H1 (cell line): Measurements from ENCODE around the gene ZNF687. TPM values are rescaled to one million over a fixed set of nuclear protein-coding genes. Genes with fewer than 3 reads are reported as not detected.

Experiments
- CBX5 ChIP-seq: fragments of 300-800, 300-1000 bp; sonication (generic); IDR thresholded peaks from 2 replicates; pipeline ENCODE4 v1.7.1; 2016; ENCODE audit warnings: antibody characterized with exemption, low read length, low read depth
- CEBPB ChIP-seq: IDR thresholded peaks from 2 replicates; pipeline ENCODE4 v1.6.1; 2012; ENCODE audit warnings: low read depth, low read length
- CHD7 ChIP-seq: fragments of 300-600 bp; sonication (generic); IDR thresholded peaks from 2 replicates; pipeline ENCODE4 v1.7.1; 2012; ENCODE audit warnings: low read length, moderate library complexity, mild to moderate bottlenecking, inconsistent platforms; ENCODE audit not compliant: insufficient replicate concordance
- KDM4A ChIP-seq: IDR thresholded peaks from one replicate; pipeline ENCODE4 v1.7.1; 2012; ENCODE audit warnings: low read depth, mild to moderate bottlenecking, moderate library complexity, low read length, inconsistent platforms; ENCODE audit not compliant: severe bottlenecking
- KDM5A ChIP-seq: fragments of 200-600 bp; IDR thresholded peaks from 2 replicates; pipeline ENCODE4 v1.7.1; 2012; ENCODE audit warnings: mild to moderate bottlenecking, low read length, inconsistent platforms, mixed read lengths
- ZNF274 ChIP-seq: IDR thresholded peaks from 2 replicates; pipeline ENCODE4 v1.7.0; 2012; ENCODE audit warnings: low read length, borderline replicate concordance; ENCODE audit errors: extremely low read depth
- polyA plus RNA-seq, 7 experiments: library from polyadenylated mRNA; depleted of rRNA in 3 of 7; stranded (reverse) in 5 of 7; unstranded in 2 of 7; fragments of >200 nt in 5 of 7; fragments of 200-250 nt in 2 of 7; gene quantifications; 1 replicate in 5 of 7; 2 replicates in 1 of 7; 4 replicates in 1 of 7; pipeline versions ENCODE4 v1.2.1 to v1.2.3, GENCODE V29; 2011 to 2013; ENCODE audit warnings: missing spikeins in 2 of 7, mixed read lengths in 2 of 7
- total RNA-seq: library from RNA; stranded (reverse); fragmentation: NEBNext Ultra II Directional; extraction: Animal tissue kit (Norgen Biotek cat#: 25700); gene quantifications from 2 replicates; pipeline ENCODE4 v1.2.1, GENCODE V29; 2021
- TF ChIP-seq, protein P1 (sequence below): IDR thresholded peaks from 2 replicates; pipeline ENCODE4 v1.6.1; 2012; ENCODE audit warnings: low read length, inconsistent platforms

ZNF687 gene
- total and polyA plus RNA-seq, 2 of the 8 experiments (the other 6 are each of a cell fraction or from before 2014, with no cell fraction given), result 45.9 to 69.9 TPM

DNA sequence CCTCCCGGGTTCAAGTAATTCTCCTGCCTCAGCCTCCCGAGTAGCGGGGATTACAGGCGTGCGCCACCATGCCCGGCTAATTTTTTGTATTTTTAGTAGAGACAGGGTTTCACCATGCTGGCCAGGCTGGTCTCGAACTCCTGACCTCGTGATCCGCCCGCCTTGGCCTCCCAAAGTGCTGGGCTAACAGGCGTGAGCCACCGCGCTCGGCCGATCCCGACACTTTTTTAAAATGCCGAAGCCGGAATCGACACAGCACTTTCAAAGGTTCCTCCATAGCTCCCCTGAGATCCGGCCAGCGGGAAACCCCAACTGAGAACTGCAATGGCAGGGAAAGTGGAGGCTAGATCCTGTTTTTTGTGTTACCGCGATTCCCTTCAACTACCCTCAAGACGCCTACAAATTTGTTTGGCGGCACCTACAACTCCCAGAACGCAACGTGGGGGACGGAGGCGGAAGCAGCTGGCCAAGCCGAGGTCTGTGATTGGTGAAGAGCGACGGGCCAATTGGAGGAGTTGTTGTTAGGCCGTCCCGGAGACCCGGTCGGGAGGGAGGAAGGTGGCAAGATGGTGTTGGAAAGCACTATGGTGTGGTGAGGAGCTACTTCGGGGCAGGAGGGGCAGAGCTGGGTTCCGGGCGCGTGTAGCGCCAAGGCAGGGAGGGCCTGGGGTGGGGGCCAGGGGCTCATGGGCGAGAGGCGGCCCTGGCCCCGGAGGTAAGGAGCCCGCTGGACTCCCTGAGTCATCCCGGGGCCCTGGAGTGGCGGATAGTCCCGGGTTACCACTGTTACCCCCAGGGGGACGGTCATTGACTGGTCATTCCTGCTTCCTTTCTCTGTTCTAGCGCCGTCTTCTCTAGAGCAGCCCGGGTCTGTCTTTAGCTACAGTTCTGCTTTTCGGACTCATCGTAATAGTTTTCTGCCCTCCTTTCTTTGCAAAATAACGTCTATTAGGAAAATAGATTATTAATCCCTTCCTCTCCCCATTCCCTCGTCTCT, 27.6 kb upstream of the ZNF687 start, which contains the start of gene PSMD4 (continued):
- TF ChIP-seq CHD7 (no peak), KDM4A (no peak), ZNF274 (no peak), CBX5 (no peak), KDM5A (peak; percentile 86), CEBPB (no peak)
- TF ChIP-seq, protein P1, sequence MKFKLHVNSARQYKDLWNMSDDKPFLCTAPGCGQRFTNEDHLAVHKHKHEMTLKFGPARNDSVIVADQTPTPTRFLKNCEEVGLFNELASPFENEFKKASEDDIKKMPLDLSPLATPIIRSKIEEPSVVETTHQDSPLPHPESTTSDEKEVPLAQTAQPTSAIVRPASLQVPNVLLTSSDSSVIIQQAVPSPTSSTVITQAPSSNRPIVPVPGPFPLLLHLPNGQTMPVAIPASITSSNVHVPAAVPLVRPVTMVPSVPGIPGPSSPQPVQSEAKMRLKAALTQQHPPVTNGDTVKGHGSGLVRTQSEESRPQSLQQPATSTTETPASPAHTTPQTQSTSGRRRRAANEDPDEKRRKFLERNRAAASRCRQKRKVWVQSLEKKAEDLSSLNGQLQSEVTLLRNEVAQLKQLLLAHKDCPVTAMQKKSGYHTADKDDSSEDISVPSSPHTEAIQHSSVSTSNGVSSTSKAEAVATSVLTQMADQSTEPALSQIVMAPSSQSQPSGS, result no peak
